ENCODE data around the gene NAT14.

The NAT14 gene

GRCh38 chr19:55487924-55488687 lies 3.1 kb downstream of the NAT14 start, which contains the start of gene SSC5D:
TSS of gene SSC5D (plus strand) at chr19:55488436. CDS start at chr19:55488590, 154 bp downstream.
- no peak for TF ChIP-seq TAF1 (IDR thresholded peaks at IDR 0.05; ENCODE audit: borderline replicate concordance, insufficient read depth, low read length)
- no peak for TF ChIP-seq SIN3A (IDR thresholded peaks at IDR 0.05; ENCODE audit: borderline replicate concordance, insufficient read depth, low read length)
- no peak for TF ChIP-seq POLR2AphosphoS5 (IDR thresholded peaks at IDR 0.05; ENCODE audit: low read depth, low read length)
- TF ChIP-seq FOXP2 (optimal IDR thresholded peaks at IDR 0.05; ENCODE audit: borderline replicate concordance, extremely low read depth, extremely low read length, insufficient read depth) = no peak
- TF ChIP-seq REST (IDR thresholded peaks at IDR 0.05; ENCODE audit: insufficient read depth in 1 of 2, low read depth in 2 of 2, low read length in 2 of 2) = no peak

GRCh38 chr19:55488986-55489710 lies 4.2 kb downstream of the NAT14 start:
- no peak for TF ChIP-seq REST (IDR thresholded peaks at IDR 0.05; ENCODE audit: insufficient read depth in 1 of 2, low read depth in 2 of 2, low read length in 2 of 2)
- no peak for TF ChIP-seq SIN3A (IDR thresholded peaks at IDR 0.05; ENCODE audit: borderline replicate concordance, insufficient read depth, low read length)
- TF ChIP-seq TAF1 (IDR thresholded peaks at IDR 0.05; ENCODE audit: borderline replicate concordance, insufficient read depth, low read length) = no peak
- no peak for TF ChIP-seq FOXP2 (optimal IDR thresholded peaks at IDR 0.05; ENCODE audit: borderline replicate concordance, extremely low read depth, extremely low read length, insufficient read depth)
- no peak for TF ChIP-seq POLR2AphosphoS5 (IDR thresholded peaks at IDR 0.05; ENCODE audit: low read depth, low read length)

GRCh38 chr19:55489711-55490477 lies 4.9 kb downstream of the NAT14 start:
- TF ChIP-seq FOXP2 (optimal IDR thresholded peaks at IDR 0.05; ENCODE audit: borderline replicate concordance, extremely low read depth, extremely low read length, insufficient read depth) = no peak
- no peak for TF ChIP-seq TAF1 (IDR thresholded peaks at IDR 0.05; ENCODE audit: borderline replicate concordance, insufficient read depth, low read length)
- no peak for TF ChIP-seq REST (IDR thresholded peaks at IDR 0.05; ENCODE audit: insufficient read depth in 1 of 2, low read depth in 2 of 2, low read length in 2 of 2)
- TF ChIP-seq POLR2AphosphoS5 (IDR thresholded peaks at IDR 0.05; ENCODE audit: low read depth, low read length) = no peak
- TF ChIP-seq SIN3A (IDR thresholded peaks at IDR 0.05; ENCODE audit: borderline replicate concordance, insufficient read depth, low read length) = no peak

GRCh38 chr19:55490478-55491432 lies 5.8 kb downstream of the NAT14 start:
- TF ChIP-seq FOXP2 (optimal IDR thresholded peaks at IDR 0.05; ENCODE audit: borderline replicate concordance, extremely low read depth, extremely low read length, insufficient read depth) = no peak
- no peak for TF ChIP-seq TAF1 (IDR thresholded peaks at IDR 0.05; ENCODE audit: borderline replicate concordance, insufficient read depth, low read length)
- no peak for TF ChIP-seq REST (IDR thresholded peaks at IDR 0.05; ENCODE audit: insufficient read depth in 1 of 2, low read depth in 2 of 2, low read length in 2 of 2)
- no peak for TF ChIP-seq SIN3A (IDR thresholded peaks at IDR 0.05; ENCODE audit: borderline replicate concordance, insufficient read depth, low read length)
- TF ChIP-seq POLR2AphosphoS5 (IDR thresholded peaks at IDR 0.05; ENCODE audit: low read depth, low read length) = no peak
